DMS153 (cell line): ENCODE results near the gene ABCC5.
"Not testable (repeated sequence)": the region's sequence is repeated elsewhere in the genome, so short reads cannot be mapped to it uniquely, and the experiment has no call there.

ENCODE experiments used
- DNase-seq: peaks from one replicate; lab custom pipeline; 2025; lab: John Stamatoyannopoulos, UW

The ABCC5 gene

DNA sequence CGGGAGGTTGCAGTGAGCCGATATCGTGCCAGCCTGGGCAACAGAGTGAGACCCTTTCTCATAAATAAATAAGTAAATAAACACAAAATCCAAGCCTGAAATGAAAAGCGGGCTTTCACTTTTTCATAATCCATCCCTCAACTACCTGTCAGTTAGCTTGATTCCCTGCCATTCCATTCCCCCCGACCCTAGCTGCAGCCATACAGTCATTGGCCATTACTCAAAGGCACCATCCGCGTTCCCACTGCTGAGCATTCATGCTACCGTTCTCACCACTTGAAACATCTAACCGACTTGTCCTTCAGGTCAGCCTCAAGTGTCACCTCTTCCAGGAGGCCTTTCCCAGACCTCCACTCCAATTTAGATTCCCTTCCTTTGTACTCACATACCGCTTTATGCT is 131.9 kb downstream of the ABCC5 start:
- no peak for DNase-seq

DNA sequence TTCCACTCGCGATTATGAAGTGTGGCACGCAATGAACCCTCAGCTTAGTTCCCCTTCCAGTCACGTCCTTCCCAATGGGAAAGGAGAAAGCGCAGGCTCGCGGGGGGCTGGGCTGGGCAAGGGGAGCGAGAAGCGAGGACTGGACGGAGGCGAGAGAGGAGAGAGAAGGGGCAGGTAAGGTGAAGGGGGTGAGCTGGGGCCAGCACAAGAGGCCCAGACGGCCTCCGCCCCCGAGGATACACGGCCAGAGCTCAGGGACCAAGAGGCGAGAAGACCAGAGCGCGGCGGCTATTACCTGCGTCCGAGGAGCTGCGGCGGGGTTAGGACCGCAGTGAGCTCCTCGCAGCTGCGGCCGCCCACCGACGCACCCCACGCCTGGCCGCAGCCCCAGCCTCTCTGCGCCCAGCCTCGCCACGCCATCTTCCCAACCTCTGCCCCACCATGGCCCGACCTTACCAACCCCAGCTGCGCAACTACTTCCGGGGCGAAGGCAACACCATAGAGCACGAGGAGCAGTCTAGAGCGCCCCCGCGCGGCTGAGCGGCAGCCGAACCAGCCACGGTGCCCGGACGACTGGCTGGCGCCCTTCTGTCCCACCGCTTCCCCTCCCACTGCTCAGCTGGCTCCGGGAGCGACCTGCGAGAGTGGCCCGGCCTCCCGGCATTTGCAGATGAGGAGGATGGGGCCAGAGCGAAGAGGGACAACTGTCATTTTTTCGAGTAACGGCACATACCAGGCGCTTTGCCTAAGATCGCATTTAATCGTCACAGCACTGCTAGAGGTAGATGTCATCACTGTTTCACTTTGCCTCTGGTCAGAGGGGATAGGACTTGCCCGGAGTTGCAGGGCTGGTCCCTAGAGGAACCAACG is 133.0 kb downstream of the ABCC5 start, which contains the start of gene PARL:
TSS of gene PARL (minus strand) at position 454 of the 870 bp plus-strand sequence. CDS start at position 420, 34 bp downstream.
- peak; percentile 86 for DNase-seq

DNA sequence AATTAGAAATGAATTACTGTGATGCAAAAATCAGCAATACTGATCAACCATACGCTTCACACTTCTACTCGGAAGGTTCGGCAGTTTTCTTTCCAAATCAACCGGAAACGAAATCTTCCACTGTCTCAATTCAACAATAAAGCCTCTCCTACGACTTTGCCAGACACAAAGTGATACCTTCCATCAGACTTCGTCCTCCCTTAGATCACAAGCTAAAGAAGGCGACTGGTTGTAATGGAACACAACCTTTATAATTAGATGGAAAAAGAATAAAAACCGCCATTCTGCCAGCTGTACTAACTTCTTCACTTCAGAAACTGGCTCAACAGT is 133.6 kb downstream of the ABCC5 start:
- no peak for DNase-seq

DNA sequence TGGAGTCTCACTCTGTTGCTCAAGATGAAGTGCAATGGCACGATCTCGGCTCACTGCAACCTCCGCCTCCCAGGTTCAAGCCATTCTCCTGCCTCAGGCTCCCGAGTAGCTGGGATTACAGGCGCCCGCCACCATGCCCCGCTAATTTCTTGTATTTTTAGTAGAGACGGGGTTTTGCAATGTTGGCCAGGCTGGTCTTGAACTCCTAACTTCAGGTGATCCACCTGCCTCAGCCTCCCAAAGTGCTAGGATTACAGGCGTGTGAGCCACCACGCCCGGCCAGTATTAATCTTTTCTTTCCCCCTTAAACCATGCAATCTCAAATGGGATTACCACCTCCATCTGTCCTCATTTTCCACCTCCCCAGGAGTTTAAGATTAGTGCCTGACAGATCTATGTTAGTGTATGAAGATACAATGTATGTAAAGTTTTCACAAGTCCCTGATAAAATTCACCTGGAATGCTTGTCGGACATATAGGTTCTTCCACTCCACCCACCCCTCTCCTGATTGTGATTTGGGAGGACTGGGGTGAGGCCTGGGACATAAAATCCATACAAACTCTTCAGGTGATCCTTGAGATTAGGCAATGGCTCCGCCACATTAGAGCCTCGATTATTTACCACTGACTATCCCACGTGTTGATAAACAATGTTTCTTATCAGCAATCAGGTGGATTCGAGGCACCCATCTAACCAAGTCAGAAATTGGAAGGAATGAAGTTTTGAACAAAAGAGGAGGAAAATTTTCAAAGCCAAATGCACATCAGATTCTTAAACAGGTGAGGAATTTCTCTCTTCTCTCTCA is 134.2 kb downstream of the ABCC5 start:
- no peak for DNase-seq

DNA sequence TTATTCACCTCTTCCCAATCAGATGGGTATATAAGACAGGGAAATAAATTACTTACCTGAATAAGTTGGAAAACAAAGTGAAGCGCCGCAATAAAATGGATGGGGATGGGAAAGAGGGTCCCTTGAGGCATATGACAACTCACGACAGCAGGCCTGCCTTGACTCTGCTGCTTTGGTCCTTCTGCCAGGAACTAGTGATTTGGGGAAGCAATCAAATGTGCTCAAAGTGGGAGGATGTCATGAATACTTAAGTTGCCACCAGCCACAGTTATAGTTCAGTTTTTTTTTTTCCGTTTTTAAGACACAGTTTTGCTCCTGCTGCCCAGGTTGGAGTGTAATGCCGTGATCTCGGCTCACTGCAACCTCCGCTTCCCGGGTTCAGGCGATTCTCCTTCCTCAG is 137.6 kb downstream of the ABCC5 start:
- no peak for DNase-seq

DNA sequence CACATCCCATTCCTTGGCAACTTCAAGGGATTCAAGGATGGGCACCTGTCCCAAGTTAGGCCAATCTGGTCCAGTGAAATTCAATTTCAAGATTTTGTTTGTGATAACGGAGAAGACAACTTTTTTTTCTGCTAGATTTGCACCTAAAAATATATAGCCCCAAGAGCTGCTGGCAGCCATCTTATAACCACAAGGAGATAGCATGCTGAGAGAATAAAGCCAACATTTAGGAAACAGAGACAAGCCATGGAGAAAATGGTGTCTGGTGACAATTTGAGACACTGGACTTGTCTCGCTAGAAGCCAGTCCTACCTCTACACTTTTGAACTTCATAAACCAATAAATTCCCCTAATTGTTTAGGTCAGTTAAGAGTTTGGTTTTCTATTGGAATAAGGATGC is 138.4 kb downstream of the ABCC5 start:
- DNase-seq: no peak

DNA sequence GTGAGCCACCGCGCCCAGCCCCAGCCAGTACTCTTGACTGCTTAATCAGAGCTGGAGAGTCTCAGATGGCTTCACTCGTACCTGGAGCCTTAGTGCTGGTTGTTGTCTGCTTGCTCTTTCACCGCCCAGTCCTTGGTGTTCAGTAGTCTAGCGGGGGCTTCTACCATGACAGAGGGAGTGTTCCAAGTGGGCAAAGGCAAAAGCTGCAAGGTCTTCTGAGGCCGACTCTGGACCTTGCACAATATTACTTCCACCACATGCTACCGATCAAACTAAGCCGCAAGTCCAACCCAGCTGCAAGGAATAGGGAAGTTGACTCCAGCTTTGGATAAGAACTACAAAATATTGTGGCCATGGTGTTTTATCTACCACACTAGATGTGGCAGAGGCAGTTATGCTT is 139.6 kb downstream of the ABCC5 start:
- no peak for DNase-seq

DNA sequence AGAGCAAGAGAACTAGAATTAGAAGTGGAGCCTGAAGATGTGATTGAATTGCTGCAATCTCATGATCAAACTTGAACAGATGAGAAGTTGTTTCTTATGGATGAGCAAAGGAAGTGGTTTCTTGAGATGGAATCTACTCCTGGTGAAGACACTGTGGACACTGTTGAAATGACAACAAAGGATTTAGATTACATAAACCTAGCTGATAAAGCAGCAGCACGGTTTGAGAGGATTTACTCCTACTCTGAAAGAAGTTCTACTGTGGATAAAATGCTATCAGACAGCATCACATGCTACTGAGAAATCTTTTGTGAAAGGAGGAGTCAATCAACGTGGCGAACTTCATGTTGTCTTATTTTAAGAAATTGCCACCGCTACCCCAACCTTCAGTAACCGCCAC is 140.5 kb downstream of the ABCC5 start:
- DNase-seq: not testable (repeated sequence)

DNA sequence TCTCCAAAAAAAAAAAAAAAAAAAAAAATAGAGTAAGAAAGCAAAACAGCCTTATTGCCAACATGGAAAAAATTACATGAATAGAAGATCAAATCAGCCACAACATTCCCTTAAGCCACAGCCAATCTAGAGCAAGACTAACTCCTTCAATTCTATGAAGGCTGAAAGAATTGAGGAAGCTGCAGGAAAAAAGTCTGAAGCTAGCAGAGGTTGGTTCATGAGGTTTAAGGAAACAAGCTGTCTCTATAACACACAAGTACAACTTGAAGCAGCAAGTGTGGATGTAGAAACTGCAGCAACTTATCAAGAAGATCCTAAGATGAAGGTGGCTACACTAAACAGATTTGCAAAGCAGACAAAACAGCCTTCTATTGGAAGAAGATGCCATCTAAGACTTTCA is 142.3 kb downstream of the ABCC5 start:
- no peak for DNase-seq

DNA sequence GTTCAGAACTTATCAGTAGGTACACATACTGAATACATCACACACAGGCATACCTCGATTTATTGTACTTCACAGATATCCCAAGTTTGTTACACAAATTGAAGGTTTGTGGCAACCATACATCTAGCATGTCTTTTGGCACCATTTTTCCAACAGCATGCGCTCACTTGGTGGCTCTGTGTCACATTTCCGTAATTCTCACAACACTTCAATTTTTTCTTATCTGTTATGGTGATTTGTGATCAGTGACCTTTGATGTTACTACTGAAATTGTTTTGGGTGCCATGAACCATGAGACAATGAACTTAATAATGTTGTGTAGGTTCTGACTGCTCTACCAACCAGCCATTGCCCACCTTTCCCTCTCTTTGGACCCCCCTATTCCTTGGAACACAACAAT is 143.8 kb downstream of the ABCC5 start:
- DNase-seq: no peak

DNA sequence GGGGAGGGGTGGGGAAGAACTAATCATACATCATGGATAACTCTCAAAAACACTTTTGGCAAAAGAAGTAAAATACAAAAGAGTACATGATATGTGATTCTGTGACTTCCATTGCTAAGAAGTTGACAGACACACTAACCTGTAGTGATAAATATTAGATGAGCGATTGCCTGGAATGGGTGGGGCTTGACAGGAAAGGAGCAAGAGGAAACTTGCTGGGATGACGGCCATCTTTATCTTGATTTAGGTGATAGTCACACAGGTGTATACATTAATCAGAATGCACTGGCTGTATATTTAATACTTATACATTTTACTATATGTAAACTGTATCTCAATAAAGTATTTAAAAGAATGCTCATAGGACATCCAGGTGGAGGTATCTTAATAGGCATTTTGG is 146.1 kb downstream of the ABCC5 start:
- DNase-seq: no peak

DNA sequence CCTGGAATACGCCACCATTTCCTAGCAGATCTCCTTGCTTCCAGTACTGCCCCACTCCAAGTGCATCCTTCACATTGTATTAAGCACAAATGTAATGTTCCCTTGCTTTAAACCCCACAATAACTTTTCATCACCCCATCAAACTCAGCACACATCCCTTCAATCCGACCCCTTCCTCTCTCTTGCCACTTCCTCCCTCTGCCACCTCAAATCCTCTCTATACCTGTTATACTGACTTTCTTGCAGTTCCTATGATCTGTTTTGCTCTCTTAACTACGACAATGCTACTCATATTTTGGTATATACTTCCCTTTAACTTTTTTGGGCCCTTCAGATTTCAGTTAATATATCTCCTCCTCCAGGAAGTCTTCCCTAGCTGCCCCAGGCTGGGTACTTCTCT is 147.1 kb downstream of the ABCC5 start:
- no peak for DNase-seq
